ENCODE results near the gene PPP2R5E.

DNA sequence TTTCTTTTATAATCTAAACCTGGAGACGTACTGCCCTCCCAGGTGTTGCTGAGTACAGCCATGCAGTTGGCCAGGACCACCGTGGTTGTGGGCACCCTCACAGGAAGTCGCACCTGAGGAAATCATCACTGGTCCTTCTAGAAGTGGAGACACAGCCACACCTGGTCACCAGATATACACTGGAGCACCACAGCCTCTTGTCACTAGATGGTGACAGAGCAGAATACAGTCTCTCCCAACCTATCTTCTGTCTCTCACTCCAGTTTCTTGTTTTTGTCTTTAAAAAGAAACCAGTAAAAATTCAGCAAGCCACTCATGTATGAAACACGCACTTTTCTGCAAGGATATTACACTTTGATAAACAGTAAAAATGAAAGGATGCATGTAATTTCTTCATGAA, 181.4 kb downstream of the PPP2R5E start:
- TF ChIP-seq, protein P1, sequence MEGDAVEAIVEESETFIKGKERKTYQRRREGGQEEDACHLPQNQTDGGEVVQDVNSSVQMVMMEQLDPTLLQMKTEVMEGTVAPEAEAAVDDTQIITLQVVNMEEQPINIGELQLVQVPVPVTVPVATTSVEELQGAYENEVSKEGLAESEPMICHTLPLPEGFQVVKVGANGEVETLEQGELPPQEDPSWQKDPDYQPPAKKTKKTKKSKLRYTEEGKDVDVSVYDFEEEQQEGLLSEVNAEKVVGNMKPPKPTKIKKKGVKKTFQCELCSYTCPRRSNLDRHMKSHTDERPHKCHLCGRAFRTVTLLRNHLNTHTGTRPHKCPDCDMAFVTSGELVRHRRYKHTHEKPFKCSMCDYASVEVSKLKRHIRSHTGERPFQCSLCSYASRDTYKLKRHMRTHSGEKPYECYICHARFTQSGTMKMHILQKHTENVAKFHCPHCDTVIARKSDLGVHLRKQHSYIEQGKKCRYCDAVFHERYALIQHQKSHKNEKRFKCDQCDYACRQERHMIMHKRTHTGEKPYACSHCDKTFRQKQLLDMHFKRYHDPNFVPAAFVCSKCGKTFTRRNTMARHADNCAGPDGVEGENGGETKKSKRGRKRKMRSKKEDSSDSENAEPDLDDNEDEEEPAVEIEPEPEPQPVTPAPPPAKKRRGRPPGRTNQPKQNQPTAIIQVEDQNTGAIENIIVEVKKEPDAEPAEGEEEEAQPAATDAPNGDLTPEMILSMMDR (IDR thresholded peaks at IDR 0.05; ENCODE audit: extremely low read depth in 1 of 2, insufficient read depth in 1 of 2, low read depth in 1 of 2, low read length in 2 of 2): no peak
- TF ChIP-seq POLR2A (IDR thresholded peaks at IDR 0.05; ENCODE audit: low read depth, low read length) (no peak), MAX (IDR thresholded peaks at IDR 0.05; ENCODE audit: insufficient read depth, insufficient read length) (no peak), POLR2AphosphoS5 (IDR thresholded peaks at IDR 0.05; ENCODE audit: insufficient read depth, low read depth, low read length) (no peak)

All from endothelial cell of umbilical vein (primary cell).